Measurements from ENCODE around the gene CDS1.

The CDS1 gene

DNA sequence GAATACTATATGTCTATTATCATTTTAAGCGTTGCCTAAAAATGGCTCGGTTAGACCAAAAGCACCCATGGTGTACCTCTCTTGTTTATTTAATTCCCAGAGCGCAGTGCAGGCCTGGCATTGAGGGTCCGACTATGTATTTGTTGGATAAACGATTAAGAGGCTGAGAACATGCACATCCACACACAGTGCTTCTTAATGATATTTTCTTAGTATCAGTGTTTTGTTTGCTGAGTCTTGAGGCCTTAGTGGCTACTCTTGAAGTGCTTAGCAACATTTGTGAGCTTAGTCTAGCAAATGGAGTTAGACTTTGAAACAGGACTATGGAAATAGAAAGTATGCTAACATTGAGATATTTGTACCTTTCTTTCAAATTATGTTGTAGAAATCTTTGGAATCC lies 43.7 kb downstream of the CDS1 start:
- no peak overlapping the region for H3K9ac ChIP-seq
- no peak overlapping the region for H3K4me2 ChIP-seq
- no peak overlapping the region for H3K27ac ChIP-seq
- no peak for TF ChIP-seq Cebpa-rat (IDR thresholded peaks at IDR 0.05)
- H3K36me3 ChIP-seq: no peaks in the 10 kb centered on the region
- no peaks in the 10 kb centered on the region for H4K20me1 ChIP-seq
- no peak overlapping the region for H3K4me3 ChIP-seq
- no peaks in the 10 kb centered on the region for H3K9me3 ChIP-seq (replicated peaks in 1 of 11)
- H3K4me1 ChIP-seq: peaks cover 0 to 14% (median 0%) of the 10 kb centered on the region in 10 experiments; a peak in 6 of 20 replicates
- no peaks in the 10 kb centered on the region for H3K27me3 ChIP-seq

DNA sequence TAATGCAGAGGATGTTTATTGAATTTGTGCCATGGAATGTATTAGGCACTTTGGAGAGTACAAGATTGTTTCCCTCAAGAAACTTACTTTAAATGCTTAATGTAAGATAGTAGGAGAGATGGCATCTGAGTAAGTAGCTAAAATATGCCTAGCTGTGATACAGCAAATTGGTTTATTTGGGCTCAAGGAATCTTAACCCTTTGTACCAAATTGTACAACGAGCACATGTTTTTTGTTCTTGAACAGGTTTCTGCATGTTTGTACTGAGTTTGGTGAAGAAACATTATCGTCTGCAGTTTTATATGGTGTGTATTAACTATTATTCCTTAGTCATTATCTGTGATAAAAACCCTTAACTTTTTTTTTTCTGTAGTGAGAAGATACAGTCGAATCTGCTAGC lies 48.6 kb downstream of the CDS1 start:
- no peak overlapping the region for H3K4me3 ChIP-seq
- no peak overlapping the region for H3K4me2 ChIP-seq
- no peaks in the 10 kb centered on the region for H4K20me1 ChIP-seq
- no peak overlapping the region for H3K9ac ChIP-seq
- no peak for TF ChIP-seq Cebpa-rat (IDR thresholded peaks at IDR 0.05)
- 0 out of 22 replicates have a peak, but pooled peaks cover 0 to 2% (median 0%) of the 10 kb centered on the region in 11 experiments for H3K9me3 ChIP-seq (replicated peaks in 1 of 11)
- no peak overlapping the region for H3K27ac ChIP-seq
- H3K36me3 ChIP-seq: no peaks in the 10 kb centered on the region
- no peaks in the 10 kb centered on the region for H3K4me1 ChIP-seq
- no peaks in the 10 kb centered on the region for H3K27me3 ChIP-seq

DNA sequence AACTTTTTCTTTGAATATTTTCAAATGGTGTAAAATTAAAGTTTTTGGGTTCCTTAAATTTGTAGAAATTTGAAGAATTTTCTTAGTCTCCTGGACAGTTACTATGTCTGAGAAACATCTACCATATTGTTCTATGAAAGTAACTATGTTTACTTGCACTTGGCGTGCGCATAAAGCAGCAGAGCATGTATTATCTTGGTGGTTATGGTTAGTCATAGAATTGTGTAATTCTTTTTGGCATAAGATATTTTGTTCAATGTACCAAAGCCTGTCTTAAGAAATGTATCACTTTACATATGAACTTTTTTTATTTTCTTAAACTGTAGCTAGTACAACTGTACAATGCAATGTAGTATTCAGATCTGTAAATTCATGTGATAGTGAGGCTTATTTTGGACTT lies 49.2 kb downstream of the CDS1 start:
- no peak overlapping the region for H3K27ac ChIP-seq
- H3K9ac ChIP-seq: no peak overlapping the region
- H3K4me3 ChIP-seq: no peak overlapping the region
- H4K20me1 ChIP-seq: no peaks in the 10 kb centered on the region
- no peaks in the 10 kb centered on the region for H3K4me1 ChIP-seq
- no peaks in the 10 kb centered on the region for H3K36me3 ChIP-seq
- peaks cover 0 to 7% (median 0%) of the 10 kb centered on the region in 11 experiments; a peak in 1 of 22 replicates for H3K9me3 ChIP-seq (replicated peaks in 1 of 11)
- no peak overlapping the region for H3K4me2 ChIP-seq
- TF ChIP-seq Cebpa-rat (IDR thresholded peaks at IDR 0.05): no peak
- H3K27me3 ChIP-seq: no peaks in the 10 kb centered on the region

DNA sequence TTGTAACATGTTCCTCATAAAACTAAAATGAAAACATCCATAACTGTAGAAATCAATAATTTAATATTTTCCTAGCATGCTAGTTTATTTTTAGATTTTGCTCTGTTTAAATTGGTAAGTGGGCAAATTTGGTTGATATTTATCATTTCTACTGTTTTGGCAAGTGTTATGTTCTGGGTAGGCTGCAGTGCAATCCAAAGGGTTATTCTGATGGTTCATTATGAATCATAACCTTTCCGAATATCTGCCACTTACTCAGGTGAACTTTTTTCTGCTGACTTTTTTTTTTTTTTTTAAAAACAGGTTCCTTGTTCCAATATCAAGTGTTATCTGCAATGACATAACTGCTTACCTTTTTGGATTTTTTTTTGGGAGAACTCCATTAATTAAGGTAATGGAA lies 52.0 kb downstream of the CDS1 start:
- no peaks in the 10 kb centered on the region; a peak in 1 of 20 replicates for H3K4me1 ChIP-seq
- no peaks in the 10 kb centered on the region for H4K20me1 ChIP-seq
- H3K9ac ChIP-seq: no peak overlapping the region
- H3K9me3 ChIP-seq (replicated peaks in 1 of 11): peaks cover 0 to 10% (median 0%) of the 10 kb centered on the region in 11 experiments; a peak in 1 of 22 replicates
- no peak overlapping the region for H3K4me2 ChIP-seq
- no peak overlapping the region for H3K27ac ChIP-seq
- no peaks in the 10 kb centered on the region for H3K27me3 ChIP-seq
- TF ChIP-seq Cebpa-rat (IDR thresholded peaks at IDR 0.05): no peak
- no peaks in the 10 kb centered on the region for H3K36me3 ChIP-seq
- no peak overlapping the region for H3K4me3 ChIP-seq

DNA sequence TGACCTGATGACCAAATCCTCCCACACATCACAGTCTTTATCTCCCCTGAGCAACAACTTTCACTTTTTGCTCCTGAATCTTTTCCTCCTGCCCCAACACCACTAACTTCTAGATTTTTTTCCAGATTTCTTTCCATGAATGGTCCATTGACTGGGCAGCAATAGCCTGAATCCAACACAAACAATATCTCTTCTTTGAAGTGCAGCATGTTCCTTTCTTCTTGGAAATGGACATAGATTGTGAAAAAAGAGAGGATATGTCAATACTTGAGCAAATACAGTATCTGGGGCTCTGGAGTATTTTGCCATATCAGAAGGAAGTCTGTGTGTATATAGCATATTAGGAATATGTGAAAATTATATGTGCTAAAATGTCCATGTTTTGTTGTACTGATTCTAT lies 55.2 kb downstream of the CDS1 start:
- no peak for TF ChIP-seq Cebpa-rat (IDR thresholded peaks at IDR 0.05)
- Histone ChIP-seq H4K20me1 (no peaks in the 10 kb centered on the region), H3K27ac (no peak overlapping the region), H3K9me3 (replicated peaks in 1 of 11) (peaks cover 0 to 10% (median 0%) of the 10 kb centered on the region in 11 experiments; a peak in 1 of 22 replicates), H3K4me3 (no peak overlapping the region), H3K9ac (no peak overlapping the region), H3K4me2 (no peak overlapping the region), H3K36me3 (no peaks in the 10 kb centered on the region; a peak in 1 of 22 replicates), H3K27me3 (no peaks in the 10 kb centered on the region), H3K4me1 (no peaks in the 10 kb centered on the region; a peak in 1 of 20 replicates)

DNA sequence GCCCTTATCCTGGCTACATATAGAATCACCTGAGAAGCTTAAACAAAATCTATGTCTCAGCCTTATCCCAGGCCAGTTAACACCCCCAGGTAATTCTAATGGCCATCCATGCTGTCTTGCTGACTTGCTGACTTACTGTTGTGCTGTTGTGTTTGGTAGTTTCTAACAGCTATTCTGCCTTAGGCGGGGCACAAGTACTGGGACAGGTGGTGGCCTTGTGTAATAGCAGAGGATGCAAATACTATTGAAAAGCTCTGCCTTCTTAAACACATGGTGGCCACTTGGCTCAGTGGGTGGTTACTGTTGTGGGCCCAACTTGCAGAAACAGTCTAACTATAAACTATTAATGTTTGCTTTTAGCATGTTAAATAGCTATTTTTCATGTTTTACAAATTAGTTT lies 56.2 kb downstream of the CDS1 start:
- TF ChIP-seq Cebpa-rat (IDR thresholded peaks at IDR 0.05): no peak
- no peaks in the 10 kb centered on the region; a peak in 1 of 22 replicates for H3K36me3 ChIP-seq
- no peak overlapping the region for H3K4me2 ChIP-seq
- no peak overlapping the region for H3K27ac ChIP-seq
- no peak overlapping the region for H3K9ac ChIP-seq
- no peak overlapping the region for H3K4me3 ChIP-seq
- no peaks in the 10 kb centered on the region; a peak in 1 of 20 replicates for H3K4me1 ChIP-seq
- no peaks in the 10 kb centered on the region for H3K27me3 ChIP-seq
- H3K9me3 ChIP-seq (replicated peaks in 1 of 11): peaks cover 0 to 10% (median 0%) of the 10 kb centered on the region in 11 experiments; a peak in 1 of 22 replicates
- H4K20me1 ChIP-seq: no peaks in the 10 kb centered on the region

DNA sequence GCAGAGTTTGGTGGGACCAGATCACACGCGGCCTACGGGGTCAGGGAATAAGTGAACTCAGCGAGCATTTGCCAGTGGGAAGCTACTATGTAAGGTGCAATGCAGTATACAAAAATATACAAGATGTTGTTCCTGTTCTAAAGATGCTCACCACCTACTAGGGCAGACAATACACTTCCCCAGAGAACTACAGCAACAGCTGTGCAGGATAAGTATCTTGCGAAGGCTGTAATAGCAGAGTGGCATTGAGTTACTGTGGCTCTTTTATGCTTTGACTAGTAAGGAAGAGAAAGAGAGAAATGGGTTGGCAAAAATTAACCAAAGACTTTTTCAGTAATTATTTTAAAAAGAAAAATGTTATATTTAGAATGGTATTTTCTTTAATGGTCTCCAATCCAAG lies 61.2 kb downstream of the CDS1 start:
- Histone ChIP-seq H3K27ac (no peak overlapping the region), H3K36me3 (no peaks in the 10 kb centered on the region; a peak in 1 of 22 replicates)
- TF ChIP-seq Cebpa-rat (IDR thresholded peaks at IDR 0.05): no peak

DNA sequence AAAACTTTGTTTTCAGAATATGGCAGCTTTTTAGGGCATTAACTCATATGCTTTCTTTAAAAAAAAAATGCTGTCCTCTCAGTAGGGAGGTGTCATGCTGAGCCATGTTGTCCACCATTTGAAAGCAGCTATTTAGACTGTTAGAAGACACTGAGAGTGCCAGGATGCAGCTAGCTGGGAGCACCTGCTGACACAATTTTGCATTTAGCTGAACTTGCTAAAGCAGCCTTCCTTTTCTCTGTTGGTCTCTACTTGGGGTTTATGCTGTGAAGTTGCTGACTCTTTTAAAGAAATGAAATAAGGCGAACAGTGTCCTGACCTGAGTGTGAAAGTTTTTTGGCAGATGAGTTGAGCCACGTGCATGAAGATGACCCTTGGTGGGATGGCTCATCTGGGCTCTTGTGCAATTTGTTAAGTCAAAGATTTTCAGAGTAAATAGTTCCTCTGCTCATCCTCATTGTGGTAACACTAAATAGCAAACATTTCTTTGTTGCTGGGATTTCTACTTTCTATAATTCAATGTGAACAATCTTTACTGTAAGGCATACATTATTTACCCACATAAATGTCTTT lies 64.5 kb downstream of the CDS1 start:
- H3K9me3 ChIP-seq (replicated peaks in 1 of 11): no peaks in the 10 kb centered on the region
- no peak overlapping the region for H3K9ac ChIP-seq
- H3K27me3 ChIP-seq: no peaks in the 10 kb centered on the region
- H3K4me1 ChIP-seq: peaks cover 0 to 30% (median 3%) of the 10 kb centered on the region in 10 experiments; a peak in 8 of 20 replicates
- H3K4me3 ChIP-seq: no peak overlapping the region
- no peak overlapping the region for H3K4me2 ChIP-seq
- H4K20me1 ChIP-seq: no peaks in the 10 kb centered on the region
- no peaks in the 10 kb centered on the region for H3K36me3 ChIP-seq
- H3K27ac ChIP-seq: no peak overlapping the region
- no peak for TF ChIP-seq Cebpa-rat (IDR thresholded peaks at IDR 0.05)

More for the DNA sequence above, 61.2 kb downstream of the CDS1 start:
- Histone ChIP-seq H4K20me1 (no peaks in the 10 kb centered on the region), H3K9ac (no peak overlapping the region), H3K4me3 (no peak overlapping the region), H3K4me1 (peaks cover 0 to 7% (median 1%) of the 10 kb centered on the region in 10 experiments; a peak in 8 of 20 replicates), H3K27me3 (no peaks in the 10 kb centered on the region), H3K9me3 (replicated peaks in 1 of 11) (no peaks in the 10 kb centered on the region), H3K4me2 (no peak overlapping the region)

DNA sequence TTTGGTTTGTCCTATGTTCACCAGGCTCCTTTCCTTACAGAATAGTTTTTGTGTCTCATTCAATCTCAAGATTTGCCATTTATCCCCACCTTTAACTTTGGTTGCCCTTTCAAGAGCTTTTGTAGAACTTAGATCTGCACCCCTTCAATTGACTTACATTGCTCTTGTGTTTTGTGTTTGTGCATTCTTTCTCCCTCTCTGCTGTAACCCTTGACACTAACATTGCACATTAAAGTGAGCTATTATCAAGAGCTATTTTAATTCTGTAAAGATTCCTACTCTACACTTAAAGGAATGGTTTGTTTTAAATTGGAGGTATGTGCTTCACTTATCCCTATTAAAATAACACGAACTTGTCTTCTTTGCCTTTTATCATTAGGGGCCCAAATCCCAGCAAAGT lies 65.3 kb downstream of the CDS1 start:
- Histone ChIP-seq H3K9me3 (replicated peaks in 1 of 11) (no peaks in the 10 kb centered on the region), H4K20me1 (no peaks in the 10 kb centered on the region), H3K27me3 (no peaks in the 10 kb centered on the region), H3K36me3 (no peaks in the 10 kb centered on the region), H3K4me3 (no peak overlapping the region), H3K4me1 (peaks cover 0 to 30% (median 3%) of the 10 kb centered on the region in 10 experiments; a peak in 8 of 20 replicates), H3K27ac (no peak overlapping the region), H3K4me2 (no peak overlapping the region), H3K9ac (no peak overlapping the region)
- no peak for TF ChIP-seq Cebpa-rat (IDR thresholded peaks at IDR 0.05)

All from BLaER1 treated with 17β-estradiol and CSF1 and Interleukin-3, amounts not matched to agents 10 nM and 100 nM (cell line).